Neural progenitor cell (in vitro differentiated cells): ENCODE results near the gene CEP128. TPM values are rescaled to one million over a fixed set of nuclear protein-coding genes. Genes with fewer than 3 reads are reported as not detected.

Source experiments
- DNase-seq: peaks from one replicate; pipeline ENCODE4 v3.0.0-alpha.2; 2016; ENCODE audit warnings: low spot score
- H2AFZ ChIP-seq: fragments of 200-600 bp; sonication (generic); replicated peaks from 2 replicates; pipeline ENCODE4 v1.6.1; 2016; ENCODE audit warnings: antibody characterized with exemption
- H3F3A ChIP-seq: fragments of 200-600 bp; sonication (generic); 2 replicates; pipeline ENCODE4 v1.6.1; 2016; ENCODE audit warnings: antibody characterized with exemption, low read depth
- H3K27ac ChIP-seq: fragments of 200-600 bp; sonication (generic); 2 replicates; pipeline ENCODE4 v1.5.1; 2016; ENCODE audit warnings: mild to moderate bottlenecking
- H3K27me3 ChIP-seq: fragments of 200-600 bp; sonication (generic); 2 replicates; pipeline ENCODE4 v1.6.1; 2016; ENCODE audit warnings: mild to moderate bottlenecking, moderate library complexity
- H3K36me3 ChIP-seq: fragments of 200-600 bp; sonication (generic); 2 replicates; pipeline ENCODE4 v1.5.1; 2016
- H3K4me1 ChIP-seq: fragments of 200-600 bp; sonication (generic); 2 replicates; pipeline ENCODE4 v1.6.1; 2016; ENCODE audit warnings: mixed run types
- H3K4me2 ChIP-seq: fragments of 200-600 bp; sonication (generic); 2 replicates; pipeline ENCODE4 v1.6.1; 2016
- H3K4me3 ChIP-seq: fragments of 200-600 bp; sonication (generic); 2 replicates; pipeline ENCODE4 v1.5.1; 2016
- H3K79me2 ChIP-seq: fragments of 200-600 bp; sonication (generic); 2 replicates; pipeline ENCODE4 v1.6.1; 2016; ENCODE audit warnings: low read depth
- H3K9ac ChIP-seq: fragments of 200-600 bp; sonication (generic); 2 replicates; pipeline ENCODE4 v1.6.1; 2016
- H3K9me3 ChIP-seq: fragments of 200-600 bp; sonication (generic); 2 replicates; pipeline ENCODE4 v1.5.1; 2016; ENCODE audit warnings: low read depth
- H4K20me1 ChIP-seq: fragments of 200-600 bp; sonication (generic); 2 replicates; pipeline ENCODE4 v1.6.1; 2016; ENCODE audit warnings: low read depth
- H3K27ac Mint-ChIP-seq: 3 replicates; pipeline ENCODE4 v1.8.0; 2021; ENCODE audit warnings: mixed read lengths
- H3K27me3 Mint-ChIP-seq: 2 replicates; pipeline ENCODE4 v1.8.0; 2022; ENCODE audit warnings: low read depth, mild to moderate bottlenecking, inconsistent platforms, moderate library complexity, mixed read lengths; ENCODE audit not compliant: insufficient read depth
- H3K36me3 Mint-ChIP-seq: 3 replicates; pipeline ENCODE4 v1.8.0; 2021; ENCODE audit warnings: mixed read lengths
- H3K4me1 Mint-ChIP-seq: 3 replicates; pipeline ENCODE4 v1.8.0; 2021; ENCODE audit warnings: mixed read lengths
- H3K4me3 Mint-ChIP-seq: 3 replicates; pipeline ENCODE4 v1.8.0; 2021; ENCODE audit warnings: mild to moderate bottlenecking, moderate library complexity, mixed read lengths
- H3K9me3 Mint-ChIP-seq: 3 replicates; pipeline ENCODE4 v1.8.0; 2020; ENCODE audit warnings: mixed read lengths
- CTCF ChIP-seq: fragments of 200-600 bp; sonication (generic); IDR thresholded peaks from 2 replicates; pipeline ENCODE4 v1.5.1; 2017; ENCODE audit warnings: antibody characterized with exemption, mild to moderate bottlenecking
- EZH2 ChIP-seq: fragments of 200-600 bp; sonication (generic); IDR thresholded peaks from 2 replicates; pipeline ENCODE4 v1.6.1; 2017; ENCODE audit warnings: antibody characterized with exemption, mild to moderate bottlenecking, moderate library complexity
- EZH2phosphoT487 ChIP-seq: fragments of 200-600 bp; sonication (generic); IDR thresholded peaks from 2 replicates; pipeline ENCODE4 v1.6.1; 2017; ENCODE audit warnings: antibody characterized with exemption
- total RNA-seq: library from RNA; depleted of rRNA; stranded (reverse); fragments of >200 nt; gene quantifications from 2 replicates; pipeline ENCODE4 v1.2.3, GENCODE V29; 2015; ENCODE audit warnings: low replicate concordance

Gene CEP128
- total RNA-seq, 1 donor from 2014 or later = 12.1 TPM

GRCh38 chr14:80839743-80840142 lies 101.8 kb downstream of the CEP128 start:
- no peaks in the 10 kb centered on the region for H3K4me1 Mint-ChIP-seq
- no peaks in the 10 kb centered on the region for H3K9me3 ChIP-seq
- no peak overlapping the region for H3K27ac ChIP-seq
- no peaks in the 10 kb centered on the region for H4K20me1 ChIP-seq
- no peaks in the 10 kb centered on the region for H3K27me3 Mint-ChIP-seq
- no peak overlapping the region for H2AFZ ChIP-seq
- H3K79me2 ChIP-seq = no peaks in the 10 kb centered on the region
- no peak for DNase-seq
- H3F3A ChIP-seq = no peaks in the 10 kb centered on the region
- H3K27ac Mint-ChIP-seq = no peak overlapping the region
- peaks cover 3% of the 10 kb centered on the region for H3K4me1 ChIP-seq
- no peaks in the 10 kb centered on the region for H3K9me3 Mint-ChIP-seq
- H3K36me3 Mint-ChIP-seq = peaks cover 2% of the 10 kb centered on the region
- H3K9ac ChIP-seq = no peak overlapping the region
- no peak for TF ChIP-seq CTCF
- TF ChIP-seq EZH2phosphoT487 = no peak
- no peak for TF ChIP-seq EZH2
- no peaks in the 10 kb centered on the region for H3K27me3 ChIP-seq
- H3K4me2 ChIP-seq = no peak overlapping the region
- no peaks in the 10 kb centered on the region for H3K36me3 ChIP-seq
- H3K4me3 ChIP-seq = no peak overlapping the region
- no peak overlapping the region for H3K4me3 Mint-ChIP-seq

GRCh38 chr14:80809663-80810062 lies 131.9 kb downstream of the CEP128 start:
- H3K27me3 ChIP-seq = no peaks in the 10 kb centered on the region
- no peaks in the 10 kb centered on the region for H3K79me2 ChIP-seq
- Mint-ChIP-seq H3K27me3 (no peaks in the 10 kb centered on the region), H3K4me3 (no peak overlapping the region), H3K27ac (no peak overlapping the region), H3K36me3 (peaks cover 12% of the 10 kb centered on the region), H3K9me3 (peaks cover 10% of the 10 kb centered on the region), H3K4me1 (no peaks in the 10 kb centered on the region)
- H3K9me3 ChIP-seq = no peaks in the 10 kb centered on the region
- H3K4me3 ChIP-seq = no peak overlapping the region
- no peak overlapping the region for H2AFZ ChIP-seq
- no peak overlapping the region for H3K4me2 ChIP-seq
- H4K20me1 ChIP-seq = no peaks in the 10 kb centered on the region
- DNase-seq = no peak
- no peaks in the 10 kb centered on the region for H3K4me1 ChIP-seq
- TF ChIP-seq CTCF (no peak), EZH2phosphoT487 (no peak), EZH2 (no peak)
- no peaks in the 10 kb centered on the region for H3K36me3 ChIP-seq
- H3K9ac ChIP-seq = no peak overlapping the region
- no peaks in the 10 kb centered on the region for H3F3A ChIP-seq
- H3K27ac ChIP-seq = no peak overlapping the region

- H3K36me3 Mint-ChIP-seq = peaks cover 13% of the 10 kb centered on the region
Measured at GRCh38 chr14:80805136-80805535, 136.4 kb downstream of the CEP128 start.

More at GRCh38 chr14:80805136-80805535, 136.4 kb downstream of the CEP128 start:
- no peaks in the 10 kb centered on the region for H4K20me1 ChIP-seq
- no peaks in the 10 kb centered on the region for H3F3A ChIP-seq
- H3K4me3 ChIP-seq = no peak overlapping the region
- no peaks in the 10 kb centered on the region for H3K27me3 ChIP-seq
- no peaks in the 10 kb centered on the region for H3K4me1 ChIP-seq
- peaks cover 13% of the 10 kb centered on the region for H3K9me3 Mint-ChIP-seq
- no peak overlapping the region for H2AFZ ChIP-seq
- DNase-seq = no peak
- no peak overlapping the region for H3K27ac ChIP-seq
- no peaks in the 10 kb centered on the region for H3K36me3 ChIP-seq
- no peaks in the 10 kb centered on the region for H3K4me1 Mint-ChIP-seq
- TF ChIP-seq EZH2phosphoT487 (no peak), EZH2 (no peak), CTCF (no peak)
- no peak overlapping the region for H3K4me3 Mint-ChIP-seq
- H3K9me3 ChIP-seq = no peaks in the 10 kb centered on the region
- H3K4me2 ChIP-seq = no peak overlapping the region
- H3K27ac Mint-ChIP-seq = no peak overlapping the region
- no peaks in the 10 kb centered on the region for H3K79me2 ChIP-seq
- H3K27me3 Mint-ChIP-seq = no peaks in the 10 kb centered on the region
- H3K9ac ChIP-seq = no peak overlapping the region
